DND-41 (cell line): ENCODE measurements around the gene RNASE13.

Experiments used
- ATAC-seq: fragments of 200-7000 bp; cut with Tn5 transposase; 3 replicates; pipeline ENCODE4 v1.9.1; 2021; ENCODE audit warnings: low read depth; ENCODE audit not compliant: insufficient read depth
- DNase-seq: peaks from one replicate; pipeline ENCODE4 v3.0.0-alpha.2; 2020
- H2AFZ ChIP-seq: 2 replicates; pipeline ENCODE4 v1.6.0; 2012; ENCODE audit warnings: low read depth, low read length
- H3K27ac ChIP-seq: 2 replicates; pipeline ENCODE4 v1.5.1; 2012; ENCODE audit warnings: low read length, inconsistent platforms
- H3K27me3 ChIP-seq: fragments of 200-600 bp; sonication (generic); 2 replicates; pipeline ENCODE4 v1.6.0; 2012; ENCODE audit warnings: low read length, mild to moderate bottlenecking, inconsistent platforms; ENCODE audit not compliant: insufficient read depth, poor library complexity
- H3K36me3 ChIP-seq: 2 replicates; pipeline ENCODE4 v1.5.1; 2012; ENCODE audit warnings: low read length, inconsistent platforms; ENCODE audit not compliant: insufficient read depth
- H3K4me1 ChIP-seq: 2 replicates; pipeline ENCODE4 v1.5.1; 2012; ENCODE audit warnings: mild to moderate bottlenecking, low read length; ENCODE audit not compliant: insufficient read depth
- H3K4me2 ChIP-seq: 2 replicates; pipeline ENCODE4 v1.6.0; 2012; ENCODE audit warnings: mild to moderate bottlenecking, moderate library complexity, low read length, inconsistent platforms; ENCODE audit not compliant: insufficient read depth
- H3K4me3 ChIP-seq, 2 experiments: fragments of 200-600 bp in 1 of 2; shearing (Covaris generic) in 1 of 2; 2 replicates each; pipeline ENCODE4 v1.5.1; 2012 to 2016; ENCODE audit warnings: inconsistent platforms in 2 of 2, low read length in 2 of 2, mild to moderate bottlenecking in 2 of 2, low read depth in 1 of 2, moderate library complexity in 1 of 2
- H3K79me2 ChIP-seq: 2 replicates; pipeline ENCODE4 v1.6.0; 2012; ENCODE audit warnings: low read length, inconsistent platforms; ENCODE audit not compliant: insufficient read depth
- H3K9ac ChIP-seq: 2 replicates; pipeline ENCODE4 v1.6.0; 2012; ENCODE audit warnings: low read depth, mild to moderate bottlenecking, inconsistent platforms, low read length, moderate library complexity
- H3K9me3 ChIP-seq: 2 replicates; pipeline ENCODE4 v1.5.1; 2012; ENCODE audit warnings: low read length, moderate library complexity, mild to moderate bottlenecking, inconsistent platforms; ENCODE audit not compliant: insufficient read depth, severe bottlenecking
- H4K20me1 ChIP-seq: 2 replicates; pipeline ENCODE4 v1.6.0; 2012; ENCODE audit warnings: low read length; ENCODE audit not compliant: insufficient read depth
- CTCF ChIP-seq: IDR thresholded peaks from 2 replicates; pipeline ENCODE4 v1.5.1; 2012; ENCODE audit warnings: borderline replicate concordance, low read length, moderate library complexity, mild to moderate bottlenecking; ENCODE audit not compliant: poor library complexity, severe bottlenecking; ENCODE audit errors: extremely low read depth
- EZH2 ChIP-seq: IDR thresholded peaks from 3 replicates; pipeline ENCODE4 v1.6.1; 2012; ENCODE audit warnings: borderline replicate concordance, low read depth, mild to moderate bottlenecking, moderate library complexity, low read length, inconsistent platforms; ENCODE audit not compliant: severe bottlenecking

RNASE13 gene

GRCh38 chr14:21026274-21026987 lies 8.2 kb downstream of the RNASE13 start:
- TF ChIP-seq CTCF (no peak), EZH2 (no peak)
- DNase-seq, result no peak
- no peaks in the 10 kb centered on the region for H4K20me1 ChIP-seq
- no peak overlapping the region for H3K9ac ChIP-seq
- no peaks in the 10 kb centered on the region for H3K79me2 ChIP-seq
- no peak for ATAC-seq
- no peak overlapping the region for H3K4me3 ChIP-seq
- peaks cover 11% of the 10 kb centered on the region for H3K27me3 ChIP-seq
- H3K9me3 ChIP-seq, result no peaks in the 10 kb centered on the region
- no peak overlapping the region for H3K4me2 ChIP-seq
- H3K36me3 ChIP-seq, result no peaks in the 10 kb centered on the region
- no peak overlapping the region for H2AFZ ChIP-seq
- peaks cover 17% of the 10 kb centered on the region for H3K4me1 ChIP-seq
- H3K27ac ChIP-seq, result no peak overlapping the region

GRCh38 chr14:21025371-21026273 lies 9.0 kb downstream of the RNASE13 start:
- Histone ChIP-seq H3K4me3 (peak overlapping the region; percentile 9 to 69; a peak in 3 of 4 replicates), H2AFZ (peak overlapping the region; percentile 91)
- DNase-seq, result no peak

GRCh38 chr14:21024585-21025370 lies 9.8 kb downstream of the RNASE13 start, which contains the start of gene NDRG2:
TSS of gene NDRG2 (minus strand) at chr14:21025061. CDS start at chr14:21023315, 1,746 bp downstream.
- H3K36me3 ChIP-seq, result no peaks in the 10 kb centered on the region
- H3K9me3 ChIP-seq, result no peaks in the 10 kb centered on the region
- H2AFZ ChIP-seq, result peak within 1 kb of the TSS; percentile 91
- peak within 1 kb of the TSS; percentile 98 for H3K4me2 ChIP-seq
- H3K27me3 ChIP-seq, result no peaks in the 10 kb centered on the region
- H3K4me1 ChIP-seq, result peaks cover 17% of the 10 kb centered on the region
- H4K20me1 ChIP-seq, result no peaks in the 10 kb centered on the region
- DNase-seq (peak; percentile 82), ATAC-seq (peak; percentile 95)
- no peaks in the 10 kb centered on the region for H3K79me2 ChIP-seq
- H3K27ac ChIP-seq, result peak within 1 kb of the TSS; percentile 50
- peak within 1 kb of the TSS; percentile 61 for H3K9ac ChIP-seq
- peak within 1 kb of the TSS; percentile 9 to 69; a peak in 3 of 4 replicates for H3K4me3 ChIP-seq
- TF ChIP-seq EZH2, result no peak
- no peak for TF ChIP-seq CTCF

More at GRCh38 chr14:21025371-21026273, 9.0 kb downstream of the RNASE13 start:
- Histone ChIP-seq H3K79me2 (no peaks in the 10 kb centered on the region), H3K27ac (peak overlapping the region; percentile 48; the same call in 1 of the 2 replicates), H4K20me1 (no peaks in the 10 kb centered on the region), H3K36me3 (no peaks in the 10 kb centered on the region), H3K4me1 (peaks cover 17% of the 10 kb centered on the region), H3K9ac (peak overlapping the region; percentile 58), H3K9me3 (no peaks in the 10 kb centered on the region), H3K4me2 (peak overlapping the region; percentile 98), H3K27me3 (peaks cover 3% of the 10 kb centered on the region)
- no peak; the same call in 2 of the 3 replicates for ATAC-seq
- no peak for TF ChIP-seq CTCF
- no peak for TF ChIP-seq EZH2
